H9 (cell line): ENCODE measurements around the gene KAT7. TPM values are rescaled to one million over a fixed set of nuclear protein-coding genes. Genes with fewer than 3 reads are reported as not detected.

Experiments
- DNase-seq: peaks from one replicate; pipeline ENCODE4 v3.0.0-alpha.2; 2017
- H2AFZ ChIP-seq: one replicate; pipeline ENCODE4 v1.6.1; 2013; ENCODE audit warnings: mild to moderate bottlenecking, low read length, control low read depth, moderate library complexity
- H2AK5ac ChIP-seq: 2 replicates; pipeline ENCODE4 v1.6.1; 2013; ENCODE audit warnings: low read length, control low read depth, mixed read lengths; ENCODE audit not compliant: insufficient read length
- H2BK120ac ChIP-seq: one replicate; pipeline ENCODE4 v1.6.1; 2013; ENCODE audit warnings: low read depth, mild to moderate bottlenecking, low read length, control low read depth, inconsistent platforms; ENCODE audit not compliant: poor library complexity, severe bottlenecking
- H2BK12ac ChIP-seq: 2 replicates; pipeline ENCODE4 v1.6.1; 2013; ENCODE audit warnings: low read length, control low read depth, mixed read lengths, low read depth; ENCODE audit not compliant: insufficient read length
- H2BK15ac ChIP-seq: 2 replicates; pipeline ENCODE4 v1.6.1; 2013; ENCODE audit warnings: low read depth, low read length, control low read depth
- H2BK20ac ChIP-seq: one replicate; pipeline ENCODE4 v1.6.1; 2013; ENCODE audit warnings: low read depth, mild to moderate bottlenecking, low read length, control low read depth, inconsistent platforms; ENCODE audit not compliant: poor library complexity, severe bottlenecking
- H2BK5ac ChIP-seq: 2 replicates; pipeline ENCODE4 v1.6.1; 2013; ENCODE audit warnings: low read length, control low read depth, mixed read lengths; ENCODE audit not compliant: insufficient read length
- H3K14ac ChIP-seq: 2 replicates; pipeline ENCODE4 v1.6.1; 2013; ENCODE audit warnings: low read length, control low read depth; ENCODE audit not compliant: insufficient read depth
- H3K18ac ChIP-seq: 2 replicates; pipeline ENCODE4 v1.6.1; 2013; ENCODE audit warnings: low read depth, mild to moderate bottlenecking, mixed read lengths, low read length, control low read depth; ENCODE audit not compliant: insufficient read length
- H3K23ac ChIP-seq: 2 replicates; pipeline ENCODE4 v1.6.1; 2013; ENCODE audit warnings: low read length, control low read depth, mixed read lengths, low read depth; ENCODE audit not compliant: insufficient read length
- H3K23me2 ChIP-seq: 2 replicates; pipeline ENCODE4 v1.6.1; 2013; ENCODE audit warnings: low read depth, mild to moderate bottlenecking, mixed read lengths, low read length, control low read depth; ENCODE audit not compliant: insufficient read length, poor library complexity, severe bottlenecking
- H3K27ac ChIP-seq: 2 replicates; pipeline ENCODE4 v1.5.1; 2013; ENCODE audit warnings: low read length, control low read depth, mixed read lengths, low read depth; ENCODE audit not compliant: insufficient read length
- H3K27me3 ChIP-seq: 2 replicates; pipeline ENCODE4 v1.6.1; 2013; ENCODE audit warnings: low read length, control low read depth, inconsistent platforms; ENCODE audit not compliant: insufficient read depth
- H3K4ac ChIP-seq: 2 replicates; pipeline ENCODE4 v1.6.1; 2013; ENCODE audit warnings: low read depth, mild to moderate bottlenecking, control low read depth, inconsistent platforms, low read length, moderate library complexity
- H3K4me1 ChIP-seq: 2 replicates; pipeline ENCODE4 v1.6.1; 2013; ENCODE audit warnings: low read length, control low read depth, inconsistent platforms; ENCODE audit not compliant: insufficient read depth
- H3K4me2 ChIP-seq: 2 replicates; pipeline ENCODE4 v1.6.1; 2013; ENCODE audit warnings: low read length, control low read depth, mixed read lengths; ENCODE audit not compliant: insufficient read length, insufficient read depth
- H3K56ac ChIP-seq: 2 replicates; pipeline ENCODE4 v1.6.1; 2013; ENCODE audit warnings: low read depth, mild to moderate bottlenecking, mixed read lengths, low read length, control low read depth; ENCODE audit not compliant: insufficient read length
- H3K79me1 ChIP-seq: 2 replicates; pipeline ENCODE4 v1.6.1; 2013; ENCODE audit warnings: low read depth, mild to moderate bottlenecking, moderate library complexity, low read length, control low read depth, inconsistent platforms; ENCODE audit not compliant: insufficient read depth, poor library complexity, severe bottlenecking
- H3K79me2 ChIP-seq: 2 replicates; pipeline ENCODE4 v1.6.1; 2013; ENCODE audit warnings: low read length, control low read depth, inconsistent platforms; ENCODE audit not compliant: insufficient read depth
- H3K9ac ChIP-seq: 2 replicates; pipeline ENCODE4 v1.6.1; 2013; ENCODE audit warnings: low read length, control low read depth, mixed read lengths; ENCODE audit not compliant: insufficient read length; ENCODE audit errors: extremely low read depth
- H3K9me3 ChIP-seq: one replicate; pipeline ENCODE4 v1.6.1; 2013; ENCODE audit warnings: low read depth, low read length, inconsistent platforms; ENCODE audit not compliant: control insufficient read depth
- H3T11ph ChIP-seq: one replicate; pipeline ENCODE4 v1.6.1; 2013; ENCODE audit warnings: mild to moderate bottlenecking, low read length, control low read depth, inconsistent platforms
- H4K20me1 ChIP-seq: one replicate; pipeline ENCODE4 v1.6.1; 2013; ENCODE audit not compliant: control insufficient read depth, insufficient read length, insufficient read depth
- H4K5ac ChIP-seq: 2 replicates; pipeline ENCODE4 v1.6.1; 2013; ENCODE audit warnings: low read depth, mild to moderate bottlenecking, mixed read lengths, low read length, control low read depth; ENCODE audit not compliant: insufficient read length
- H4K8ac ChIP-seq: replicated peaks from 2 replicates; pipeline ENCODE4 v1.6.1; 2013; ENCODE audit warnings: low read length, control low read depth, mixed read lengths, low read depth; ENCODE audit not compliant: insufficient read length
- H4K91ac ChIP-seq: 2 replicates; pipeline ENCODE4 v1.6.1; 2013; ENCODE audit warnings: low read depth, mild to moderate bottlenecking, moderate library complexity, mixed read lengths, low read length, control low read depth; ENCODE audit not compliant: insufficient read length
- H3K27ac Mint-ChIP-seq, 3 experiments: 2 replicates in 2 of 3; 3 replicates in 1 of 3; pipeline ENCODE4 v1.8.0; 2020 to 2021; ENCODE audit warnings: mixed read lengths in 3 of 3, mild to moderate bottlenecking in 1 of 3, moderate library complexity in 1 of 3
- H3K27me3 Mint-ChIP-seq: 2 replicates; pipeline ENCODE4 v1.8.0; 2021; ENCODE audit warnings: low read depth, mild to moderate bottlenecking, moderate library complexity, mixed read lengths
- H3K36me3 Mint-ChIP-seq, 3 experiments: 2 replicates in 2 of 3; 3 replicates in 1 of 3; pipeline ENCODE4 v1.8.0; 2020 to 2021; ENCODE audit warnings: low read depth in 3 of 3, mixed read lengths in 3 of 3; ENCODE audit not compliant: insufficient read depth in 1 of 3
- H3K4me1 Mint-ChIP-seq, 2 experiments: 2 replicates each; pipeline ENCODE4 v1.8.0; 2020; ENCODE audit warnings: mixed read lengths in 2 of 2
- H3K4me3 Mint-ChIP-seq, 2 experiments: 2 replicates in 1 of 2; 3 replicates in 1 of 2; pipeline ENCODE4 v1.8.0; 2020 to 2021; ENCODE audit warnings: mild to moderate bottlenecking in 2 of 2, mixed read lengths in 2 of 2, moderate library complexity in 1 of 2
- H3K9me3 Mint-ChIP-seq, 2 experiments: 2 replicates in 1 of 2; 3 replicates in 1 of 2; pipeline ENCODE4 v1.8.0; 2020; ENCODE audit warnings: mild to moderate bottlenecking in 2 of 2, mixed read lengths in 2 of 2, moderate library complexity in 1 of 2
- CTCF ChIP-seq: fragments of 200-600 bp; sonication (generic); conservative IDR thresholded peaks from 3 replicates; pipeline ENCODE4 v1.8.0; 2021; ENCODE audit warnings: antibody characterized with exemption, mild to moderate bottlenecking
- WGBS: extraction: QIAGEN DNeasy Blood & Tissue Kit; methylation state at CpG from one replicate; pipeline ENCODE4 v1.1.7; 2013; ENCODE audit warnings: missing lambda C conversion rate, low lambda C conversion rate, mixed read lengths; ENCODE audit not compliant: insufficient read length; ENCODE audit errors: extremely low coverage; 5-methylcytosine and 5-hydroxymethylcytosine counted together
- total RNA-seq: library from RNA; stranded (reverse); gene quantifications from 2 replicates; pipeline ENCODE4 v1.2.1, GENCODE V29; 2021

KAT7 gene
- total RNA-seq, 1 experiment from 2014 or later, result 93.1 TPM

GRCh38 chr17:49784636-49785035 lies 3.8 kb upstream of the KAT7 start:
- Histone ChIP-seq H3K14ac (no peak overlapping the region), H3K56ac (no peak overlapping the region), H4K5ac (no peak overlapping the region), H4K8ac (no peak overlapping the region), H2AK5ac (no peak overlapping the region), H2BK5ac (no peak overlapping the region), H2BK12ac (no peak overlapping the region), H2AFZ (no peak overlapping the region), H3K27ac (no peak overlapping the region), H3K18ac (no peak overlapping the region), H3K4me1 (0 out of 2 replicates have a peak, but pooled peaks cover 1% of the 10 kb centered on the region), H3K9me3 (no peaks in the 10 kb centered on the region), H3T11ph (no peak overlapping the region), H2BK20ac (no peak overlapping the region), H3K79me1 (no peaks in the 10 kb centered on the region), H3K23ac (no peak overlapping the region), H3K23me2 (peaks cover 8% of the 10 kb centered on the region), H2BK15ac (no peak overlapping the region), H3K4me2 (no peak overlapping the region), H3K79me2 (peaks cover 3% of the 10 kb centered on the region), H3K27me3 (no peaks in the 10 kb centered on the region; the same call in 1 of the 2 replicates), H3K4ac (no peak overlapping the region), H4K91ac (no peak overlapping the region), H4K20me1 (no peaks in the 10 kb centered on the region), H3K9ac (no peak overlapping the region), H2BK120ac (no peak overlapping the region)
- Mint-ChIP-seq H3K36me3 (peaks cover 0 to 4% (median 3%) of the 10 kb centered on the region in 3 experiments; a peak in 5 of 7 replicates), H3K4me3 (no peak overlapping the region), H3K9me3 (no peaks in the 10 kb centered on the region; a peak in 1 of 5 replicates), H3K27me3 (peaks cover 9% of the 10 kb centered on the region; the same call in 1 of the 2 replicates), H3K4me1 (peaks cover 15 to 16% of the 10 kb centered on the region in 2 experiments), H3K27ac (no peak overlapping the region)
- no peak for DNase-seq
- TF ChIP-seq CTCF, result no peak
- WGBS, result no CpG with 5 or more reads among the region's 1 CpG
